ENCODE results near the gene CCL28.

Gene CCL28

DNA sequence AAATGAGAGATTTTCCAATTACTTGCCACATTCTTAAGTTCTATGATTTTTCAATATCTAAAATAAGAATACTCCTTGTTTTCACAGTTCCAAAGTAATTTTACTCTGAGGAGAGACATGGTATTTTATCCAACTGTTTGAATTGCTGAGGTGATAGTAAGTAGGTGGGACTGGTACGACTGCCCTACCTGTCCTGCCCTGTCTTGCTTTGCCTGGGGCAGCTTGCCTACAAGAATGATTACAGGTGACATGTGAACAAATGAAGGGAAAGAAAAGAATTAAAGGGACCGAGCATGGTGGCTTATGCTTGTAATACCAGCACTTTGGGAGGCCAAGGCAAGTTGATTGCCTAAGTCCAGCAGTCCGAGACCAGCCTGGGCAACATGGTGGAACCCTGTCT, 57.4 kb downstream of the CCL28 start:
- DNase-seq = no peak

DNA sequence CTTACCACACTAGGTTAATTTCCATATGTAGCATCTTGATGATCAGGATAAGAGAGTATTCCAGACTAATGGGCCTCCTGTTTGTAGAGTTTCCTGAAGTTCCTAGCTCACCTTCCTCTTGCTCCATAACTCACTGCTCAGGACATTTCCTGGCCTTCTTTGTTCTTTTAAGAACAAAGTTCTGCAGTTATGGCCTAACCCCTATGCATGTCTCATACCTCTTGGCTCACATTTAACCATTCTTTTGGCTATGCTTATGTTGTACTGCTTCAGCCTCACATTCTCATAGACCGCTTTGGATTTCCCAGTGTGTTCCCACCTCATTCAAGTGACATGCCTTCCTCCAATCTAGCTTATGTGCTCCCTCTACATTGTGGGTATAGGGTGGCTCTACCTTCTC, 58.5 kb downstream of the CCL28 start:
- no peak for DNase-seq

DNA sequence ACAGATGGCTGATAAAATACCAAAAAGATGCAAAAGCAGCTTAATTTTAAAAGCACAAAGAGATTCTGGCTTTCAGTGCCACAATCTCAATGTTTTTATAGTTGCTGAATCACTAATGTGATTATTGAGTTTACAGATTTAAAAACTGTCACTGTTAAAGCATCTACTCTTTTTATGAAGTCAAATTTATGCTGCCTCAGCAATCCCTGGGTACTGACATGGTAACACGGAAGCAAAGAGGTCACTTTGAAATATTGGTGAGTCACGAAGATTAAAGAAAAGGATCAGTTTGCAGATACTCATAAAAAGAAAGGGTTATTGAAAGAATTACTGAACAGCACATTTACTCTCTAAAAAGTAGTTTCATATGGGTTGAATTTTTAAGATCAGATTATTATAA, 59.3 kb downstream of the CCL28 start:
- no peak for DNase-seq

GRCh38 chr5:43352131-43352530, 60.1 kb downstream of the CCL28 start:
- no peak for DNase-seq

DNA sequence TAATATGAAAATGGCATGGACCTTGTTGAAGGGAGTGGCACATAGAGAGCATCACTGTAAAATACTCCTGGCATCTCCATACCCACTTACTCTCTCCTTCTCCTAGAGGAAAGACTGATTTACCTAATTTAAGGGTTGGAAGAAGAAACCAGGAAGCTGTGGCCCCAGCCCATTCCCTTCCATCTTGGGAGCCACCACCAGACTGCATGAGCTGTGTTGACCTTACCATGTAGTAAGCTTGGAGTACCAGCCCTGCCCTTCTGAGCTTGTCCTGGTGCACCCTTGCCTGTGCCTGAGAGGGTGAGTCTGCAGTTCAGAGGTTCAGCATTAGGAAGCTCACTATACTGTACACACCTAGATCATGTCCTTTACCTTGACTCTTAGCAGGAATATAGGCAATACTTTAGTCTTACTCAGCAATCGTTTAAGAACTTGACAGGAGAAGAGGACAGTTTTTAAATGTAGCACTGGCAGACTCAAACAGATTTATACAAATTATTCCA, 63.3 kb downstream of the CCL28 start:
- no peak for DNase-seq

- DNase-seq = no peak
Observed at GRCh38 chr5:43348207-43348606, 64.0 kb downstream of the CCL28 start.

DNA sequence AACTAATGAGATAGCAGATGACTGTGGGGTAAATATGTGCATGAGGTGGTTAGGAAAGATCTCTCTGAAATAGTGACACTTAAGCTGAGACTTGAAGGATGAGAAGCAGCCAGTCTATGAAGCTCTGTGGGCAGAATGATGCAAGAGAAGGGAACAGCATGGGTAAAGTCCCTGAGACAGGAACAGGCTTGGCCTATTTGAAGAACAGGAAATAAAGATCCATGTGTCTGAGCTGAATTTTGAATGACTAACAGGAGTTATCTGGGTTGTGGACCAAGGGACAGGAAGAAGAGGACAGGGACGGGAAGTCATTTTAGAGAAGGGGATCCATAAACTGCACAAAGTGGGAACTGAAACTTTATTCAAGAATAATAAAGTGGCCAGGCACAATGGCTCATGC, 73.3 kb downstream of the CCL28 start:
- DNase-seq = no peak

- DNase-seq = no peak
Observed at GRCh38 chr5:43336159-43336558, 76.0 kb downstream of the CCL28 start.

DNA sequence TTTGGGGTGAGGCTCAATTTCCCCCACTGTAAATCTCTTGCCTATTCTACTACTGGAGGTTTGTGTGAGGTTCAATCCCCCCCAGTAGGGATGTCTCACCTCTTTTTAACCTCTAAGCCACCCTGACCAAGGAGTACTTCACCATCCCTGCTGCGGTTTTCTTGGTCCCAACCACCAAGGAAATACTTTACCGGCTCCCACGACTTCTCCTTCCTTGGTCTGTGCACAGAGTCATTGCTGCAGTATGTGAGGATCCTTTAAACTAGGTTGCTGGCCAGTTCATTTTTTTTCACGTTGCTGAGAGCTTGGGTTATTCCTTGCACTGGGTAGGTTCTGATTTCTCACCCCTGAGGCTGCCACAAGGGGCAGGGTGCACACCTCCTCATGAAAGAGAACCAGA, 76.5 kb downstream of the CCL28 start:
- no peak for DNase-seq

- DNase-seq = no peak
Observed at GRCh38 chr5:43332401-43332800, 79.8 kb downstream of the CCL28 start.

Measured in COR-L47 (cell line).